ENCODE data around the gene ZHX3.

DNA sequence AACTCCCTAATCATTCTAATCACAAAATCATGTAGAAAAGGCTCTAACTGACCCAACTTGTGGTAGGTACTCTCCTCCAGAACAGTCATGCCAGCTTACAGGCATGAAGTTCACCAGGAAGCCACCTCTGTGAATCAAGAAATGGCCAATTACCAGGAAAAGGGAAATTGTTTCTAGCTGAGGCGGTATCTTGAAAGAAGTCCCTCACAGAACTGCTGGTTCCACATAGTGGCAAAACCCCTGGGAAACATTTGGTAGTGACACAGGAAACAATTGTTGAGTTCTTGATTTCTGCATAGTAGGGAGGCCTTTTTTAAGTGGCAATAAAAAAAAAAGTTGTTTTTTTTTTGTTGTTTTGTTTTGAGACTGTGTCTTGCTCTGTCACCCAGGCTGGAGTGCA is 3.4 kb upstream of the ZHX3 start:
- TF ChIP-seq POLR2A (IDR thresholded peaks at IDR 0.05; ENCODE audit: low read length) = no peak
- TF ChIP-seq GATA1 (IDR thresholded peaks at IDR 0.05; ENCODE audit: low read depth, low read length) = no peak

Data from erythroblast (primary cell).